Activated T-cell treated with anti-CD3 and anti-CD28 coated beads, Interleukin-2, amount 50 U/mL, for 24 hours (primary cell): ENCODE measurements around the gene SCYGR3.

ENCODE experiments used
- DNase-seq: peaks from one replicate; pipeline ENCODE4 v3.0.0-alpha.2; 2020
- H3K27ac Mint-ChIP-seq: 2 replicates; pipeline ENCODE4 v1.8.0; 2020; ENCODE audit warnings: mild to moderate bottlenecking, mixed read lengths
- H3K27me3 Mint-ChIP-seq: 2 replicates; pipeline ENCODE4 v1.8.0; 2020; ENCODE audit warnings: mixed read lengths
- H3K36me3 Mint-ChIP-seq: 2 replicates; pipeline ENCODE4 v1.8.0; 2020; ENCODE audit warnings: low read depth, mixed read lengths
- H3K4me1 Mint-ChIP-seq: 2 replicates; pipeline ENCODE4 v1.8.0; 2020; ENCODE audit warnings: low read depth, mixed read lengths
- H3K4me3 Mint-ChIP-seq: 2 replicates; pipeline ENCODE4 v1.8.0; 2020; ENCODE audit warnings: mild to moderate bottlenecking, moderate library complexity, mixed read lengths
- H3K9me3 Mint-ChIP-seq: 2 replicates; pipeline ENCODE4 v1.8.0; 2020; ENCODE audit warnings: mixed read lengths

Gene SCYGR3

GRCh38 chr2:227625420-227625819, 10.8 kb upstream of the SCYGR3 start:
- H3K27me3 Mint-ChIP-seq, result peaks cover 20% of the 10 kb centered on the region
- no peak overlapping the region for H3K4me3 Mint-ChIP-seq
- no peaks in the 10 kb centered on the region for H3K36me3 Mint-ChIP-seq
- H3K4me1 Mint-ChIP-seq, result no peaks in the 10 kb centered on the region
- H3K27ac Mint-ChIP-seq, result no peak overlapping the region
- no peak for DNase-seq
- H3K9me3 Mint-ChIP-seq, result no peaks in the 10 kb centered on the region

DNA sequence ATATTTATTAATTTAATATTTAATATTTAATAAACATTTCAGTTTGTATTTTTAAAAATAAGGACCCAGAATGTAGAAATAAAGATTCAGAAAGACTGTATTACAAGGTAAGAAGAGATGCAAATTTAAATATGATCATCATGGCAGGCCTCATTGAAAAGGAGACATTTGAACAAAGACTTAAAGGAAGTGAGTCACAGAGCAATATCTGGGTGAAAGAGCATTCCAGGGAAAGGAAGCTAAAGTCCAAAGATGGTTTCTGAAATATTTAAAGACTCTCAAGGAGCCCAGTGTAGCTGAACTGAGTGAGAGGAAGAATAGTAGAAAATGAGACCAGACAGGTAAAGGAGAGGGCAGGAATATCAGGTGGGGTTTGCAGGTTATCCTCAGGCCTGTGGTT, 8.6 kb upstream of the SCYGR3 start:
- H3K4me1 Mint-ChIP-seq, result no peaks in the 10 kb centered on the region
- no peak for DNase-seq
- H3K27me3 Mint-ChIP-seq, result peaks cover under 1% of the 10 kb centered on the region
- H3K4me3 Mint-ChIP-seq, result no peak overlapping the region
- H3K9me3 Mint-ChIP-seq, result no peaks in the 10 kb centered on the region
- H3K27ac Mint-ChIP-seq, result no peak overlapping the region
- H3K36me3 Mint-ChIP-seq, result no peaks in the 10 kb centered on the region

- DNase-seq, result no peak
- Mint-ChIP-seq H3K27ac (no peak within 1 kb of the TSS), H3K27me3 (peaks cover 20% of the 10 kb centered on the region)
Observed at GRCh38 chr2:227617316-227618230, 2.9 kb upstream of the SCYGR3 start, which contains the start of gene SCYGR4. SCYGR4 (plus strand) TSS chr2:227617498; CDS start chr2:227617498, 0 bp downstream.

GRCh38 chr2:227616631-227617030, 2.0 kb upstream of the SCYGR3 start:
- H3K4me1 Mint-ChIP-seq, result no peaks in the 10 kb centered on the region
- peaks cover 27% of the 10 kb centered on the region for H3K27me3 Mint-ChIP-seq
- no peak overlapping the region for H3K4me3 Mint-ChIP-seq
- H3K36me3 Mint-ChIP-seq, result no peaks in the 10 kb centered on the region
- H3K9me3 Mint-ChIP-seq, result no peaks in the 10 kb centered on the region
- H3K27ac Mint-ChIP-seq, result no peak overlapping the region
- DNase-seq, result no peak

More at GRCh38 chr2:227617316-227618230, 2.9 kb upstream of the SCYGR3 start, which contains the start of gene SCYGR4:
- Mint-ChIP-seq H3K4me3 (no peak within 1 kb of the TSS), H3K9me3 (no peaks in the 10 kb centered on the region), H3K4me1 (no peaks in the 10 kb centered on the region), H3K36me3 (no peaks in the 10 kb centered on the region)

- H3K9me3 Mint-ChIP-seq, result no peaks in the 10 kb centered on the region
- H3K27ac Mint-ChIP-seq, result no peak overlapping the region
- H3K4me1 Mint-ChIP-seq, result no peaks in the 10 kb centered on the region
- DNase-seq, result no peak
- H3K27me3 Mint-ChIP-seq, result peaks cover 33% of the 10 kb centered on the region
- H3K36me3 Mint-ChIP-seq, result no peaks in the 10 kb centered on the region
- H3K4me3 Mint-ChIP-seq, result no peak overlapping the region
Observed at GRCh38 chr2:227615906-227616305, 1.3 kb upstream of the SCYGR3 start.

- H3K4me3 Mint-ChIP-seq, result no peak overlapping the region
- no peak for DNase-seq
- no peaks in the 10 kb centered on the region for H3K9me3 Mint-ChIP-seq
- H3K27ac Mint-ChIP-seq, result no peak overlapping the region
- peaks cover under 1% of the 10 kb centered on the region for H3K4me1 Mint-ChIP-seq
- H3K36me3 Mint-ChIP-seq, result no peaks in the 10 kb centered on the region
- H3K27me3 Mint-ChIP-seq, result peaks cover 35% of the 10 kb centered on the region
Observed at GRCh38 chr2:227615181-227615580, 541 bp upstream of the SCYGR3 start.

GRCh38 chr2:227614246-227614645, 394 bp downstream of the SCYGR3 start:
- Mint-ChIP-seq H3K4me1 (peaks cover 2% of the 10 kb centered on the region), H3K4me3 (no peak overlapping the region), H3K36me3 (no peaks in the 10 kb centered on the region), H3K9me3 (no peaks in the 10 kb centered on the region), H3K27ac (no peak overlapping the region), H3K27me3 (peaks cover 42% of the 10 kb centered on the region)
- DNase-seq, result no peak

DNA sequence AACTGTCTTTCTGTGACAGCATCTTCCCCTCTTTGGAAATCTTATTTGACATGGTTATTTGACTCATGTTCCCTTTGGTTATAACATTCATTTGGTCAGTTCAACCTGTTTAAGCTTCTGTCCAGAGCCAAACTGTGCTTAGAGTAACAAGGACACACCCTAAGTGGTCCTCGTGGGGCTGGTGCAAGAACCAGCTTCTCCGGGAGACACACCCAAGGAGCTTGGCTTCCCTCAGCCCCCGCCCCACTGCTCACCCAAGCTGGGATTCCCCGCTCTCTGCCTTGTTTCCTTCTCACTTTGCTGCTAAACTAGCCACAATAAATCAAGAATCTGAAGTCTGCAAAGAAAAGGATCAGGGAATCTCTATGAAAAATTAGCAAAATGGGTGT, 1.4 kb downstream of the SCYGR3 start:
- no peak for DNase-seq
- no peaks in the 10 kb centered on the region for H3K9me3 Mint-ChIP-seq
- H3K4me3 Mint-ChIP-seq, result no peak overlapping the region
- H3K4me1 Mint-ChIP-seq, result peaks cover 11% of the 10 kb centered on the region
- no peak overlapping the region for H3K27ac Mint-ChIP-seq
- H3K27me3 Mint-ChIP-seq, result peaks cover 50% of the 10 kb centered on the region
- no peaks in the 10 kb centered on the region for H3K36me3 Mint-ChIP-seq

DNA sequence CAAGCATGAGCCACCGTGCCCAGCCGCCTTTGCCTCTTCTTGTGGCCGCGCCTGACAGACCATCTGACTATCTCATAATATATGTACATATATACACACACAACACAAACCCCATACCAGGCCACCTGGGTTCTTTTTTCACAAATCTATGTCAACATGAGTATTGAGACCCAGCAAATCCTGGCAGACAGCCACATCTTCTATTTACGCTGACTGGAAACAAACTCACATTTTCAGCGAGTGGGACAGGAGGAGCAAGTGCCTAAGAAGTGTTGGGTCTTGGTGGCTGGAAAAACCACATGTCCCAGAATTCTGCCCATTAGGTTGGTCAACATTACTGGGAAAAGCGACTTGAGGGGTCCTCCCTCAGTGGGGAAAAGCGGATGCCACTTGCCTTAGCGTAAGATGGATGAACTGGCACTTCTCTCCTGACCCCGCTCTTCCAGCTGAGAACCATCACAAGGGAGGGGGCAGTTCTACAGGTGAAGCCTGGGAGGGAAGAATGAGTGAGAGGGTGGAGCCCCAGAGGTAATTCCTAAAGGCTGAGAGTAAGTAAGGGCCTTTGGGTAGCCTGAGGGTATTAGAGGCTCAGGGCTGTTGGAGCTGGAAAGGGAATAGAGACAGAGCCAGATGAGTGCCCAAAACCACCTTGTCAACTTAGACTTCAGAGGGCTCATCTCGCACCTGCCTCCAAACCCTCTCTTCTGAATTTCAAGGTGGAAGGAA, 1.9 kb downstream of the SCYGR3 start:
- Mint-ChIP-seq H3K36me3 (no peaks in the 10 kb centered on the region), H3K9me3 (no peaks in the 10 kb centered on the region), H3K27ac (no peak overlapping the region), H3K4me1 (peaks cover 15% of the 10 kb centered on the region), H3K27me3 (peaks cover 51% of the 10 kb centered on the region), H3K4me3 (no peak overlapping the region)
- no peak for DNase-seq

DNA sequence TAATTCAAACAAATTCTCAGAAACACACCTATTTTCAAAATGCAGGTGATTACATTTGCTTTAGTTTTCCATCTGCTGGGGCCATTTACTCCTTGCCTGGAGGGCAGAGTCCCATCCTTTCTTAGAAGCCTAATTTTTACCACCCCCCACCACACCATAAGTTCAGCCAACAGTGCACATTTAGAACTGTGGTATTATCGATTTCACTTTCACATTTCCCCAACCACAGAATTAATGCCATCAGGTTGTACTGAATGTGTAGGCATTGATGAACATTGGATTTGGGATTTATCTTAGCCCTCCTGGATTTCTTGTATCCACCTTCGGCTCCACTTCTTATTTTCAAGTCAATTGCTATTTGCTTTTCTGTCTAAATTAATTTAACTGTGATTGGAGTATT, 4.5 kb downstream of the SCYGR3 start:
- no peak overlapping the region for H3K27ac Mint-ChIP-seq
- no peaks in the 10 kb centered on the region for H3K9me3 Mint-ChIP-seq
- no peaks in the 10 kb centered on the region for H3K36me3 Mint-ChIP-seq
- peaks cover 15% of the 10 kb centered on the region for H3K4me1 Mint-ChIP-seq
- DNase-seq, result no peak
- H3K4me3 Mint-ChIP-seq, result no peak overlapping the region
- peaks cover 65% of the 10 kb centered on the region for H3K27me3 Mint-ChIP-seq

DNA sequence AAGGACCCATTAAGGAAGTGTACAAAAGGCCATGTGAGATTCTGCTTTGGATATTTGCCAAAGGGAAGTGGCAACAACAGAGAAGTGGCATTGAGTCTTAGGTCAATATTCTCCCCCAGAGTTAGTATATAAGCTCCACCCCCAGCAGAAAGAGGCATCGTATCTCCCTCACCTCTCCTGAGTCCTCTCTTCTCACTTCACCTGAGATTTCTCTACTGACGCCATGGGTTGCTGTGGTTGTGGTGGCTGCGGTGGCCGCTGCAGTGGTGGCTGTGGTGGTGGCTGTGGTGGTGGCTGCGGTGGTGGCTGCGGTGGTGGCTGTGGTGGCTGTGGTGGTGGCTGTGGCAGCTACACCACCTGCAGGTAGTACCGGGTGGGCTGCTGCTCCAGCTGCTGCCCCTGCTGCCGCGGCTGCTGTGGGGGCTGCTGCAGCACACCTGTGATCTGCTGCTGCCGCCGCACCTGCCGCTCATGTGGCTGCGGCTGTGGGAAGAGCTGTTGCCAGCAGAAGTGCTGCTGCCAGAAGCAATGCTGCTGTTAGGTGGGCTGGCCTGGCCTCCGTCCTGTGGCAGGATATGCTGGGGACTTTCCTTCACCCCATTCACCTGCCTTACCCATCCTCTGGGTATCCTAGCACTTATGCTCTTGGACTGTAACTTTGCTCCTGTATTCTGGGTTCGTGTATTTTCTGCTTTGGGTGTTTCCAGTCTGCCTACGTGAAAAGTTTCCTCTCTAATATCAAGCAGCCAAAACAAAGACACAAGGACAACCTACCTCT, 5.9 kb downstream of the SCYGR3 start:
- Mint-ChIP-seq H3K27ac (no peak overlapping the region), H3K36me3 (no peaks in the 10 kb centered on the region), H3K4me1 (peaks cover 15% of the 10 kb centered on the region), H3K4me3 (no peak overlapping the region), H3K27me3 (peaks cover 73% of the 10 kb centered on the region), H3K9me3 (no peaks in the 10 kb centered on the region)
- peak; percentile 45 for DNase-seq

DNA sequence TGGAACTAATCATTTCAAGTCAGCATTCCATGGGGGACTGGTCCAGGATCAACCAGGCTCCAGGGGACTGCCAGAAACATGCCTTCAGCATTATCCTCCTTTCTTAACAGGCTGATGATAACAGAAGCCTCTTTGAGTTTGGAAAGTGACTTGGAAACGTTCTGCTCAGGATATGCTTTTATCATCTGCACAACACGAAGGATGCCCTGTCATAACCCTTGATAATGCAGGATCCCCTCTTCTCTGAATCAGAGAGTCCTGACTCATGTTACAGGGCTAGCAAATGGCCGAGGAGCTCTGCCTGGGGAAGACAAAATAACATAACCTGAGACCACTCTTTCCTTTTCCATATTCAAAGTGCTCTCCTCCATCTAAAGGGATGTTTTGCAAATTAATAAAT, 6.7 kb downstream of the SCYGR3 start:
- no peak overlapping the region for H3K27ac Mint-ChIP-seq
- no peaks in the 10 kb centered on the region for H3K9me3 Mint-ChIP-seq
- H3K27me3 Mint-ChIP-seq, result peaks cover 70% of the 10 kb centered on the region
- H3K36me3 Mint-ChIP-seq, result no peaks in the 10 kb centered on the region
- DNase-seq, result no peak
- H3K4me1 Mint-ChIP-seq, result peaks cover 15% of the 10 kb centered on the region
- no peak overlapping the region for H3K4me3 Mint-ChIP-seq

DNA sequence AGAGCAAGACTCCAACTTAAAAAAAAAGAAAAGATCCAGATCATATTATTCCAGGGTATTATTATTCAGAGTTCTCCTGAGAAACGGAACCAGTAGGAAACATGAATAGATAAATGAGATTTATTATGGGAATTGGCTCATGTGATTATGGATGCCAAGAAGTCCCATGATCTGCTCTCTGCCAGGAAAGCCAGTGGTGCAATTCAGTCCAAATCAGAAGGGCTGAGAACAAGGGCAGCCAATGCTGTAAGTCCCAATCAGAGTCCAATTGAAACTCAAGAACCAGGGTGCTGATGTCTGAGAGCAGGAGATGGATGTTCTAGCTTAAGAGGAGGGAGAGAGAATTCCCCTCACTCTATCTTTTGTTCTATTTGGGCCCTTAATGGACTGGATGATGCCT, 8.2 kb downstream of the SCYGR3 start:
- no peak overlapping the region for H3K4me3 Mint-ChIP-seq
- H3K27me3 Mint-ChIP-seq, result peaks cover 60% of the 10 kb centered on the region
- H3K9me3 Mint-ChIP-seq, result no peaks in the 10 kb centered on the region
- no peak overlapping the region for H3K27ac Mint-ChIP-seq
- DNase-seq, result no peak
- H3K36me3 Mint-ChIP-seq, result no peaks in the 10 kb centered on the region
- peaks cover 15% of the 10 kb centered on the region for H3K4me1 Mint-ChIP-seq

DNA sequence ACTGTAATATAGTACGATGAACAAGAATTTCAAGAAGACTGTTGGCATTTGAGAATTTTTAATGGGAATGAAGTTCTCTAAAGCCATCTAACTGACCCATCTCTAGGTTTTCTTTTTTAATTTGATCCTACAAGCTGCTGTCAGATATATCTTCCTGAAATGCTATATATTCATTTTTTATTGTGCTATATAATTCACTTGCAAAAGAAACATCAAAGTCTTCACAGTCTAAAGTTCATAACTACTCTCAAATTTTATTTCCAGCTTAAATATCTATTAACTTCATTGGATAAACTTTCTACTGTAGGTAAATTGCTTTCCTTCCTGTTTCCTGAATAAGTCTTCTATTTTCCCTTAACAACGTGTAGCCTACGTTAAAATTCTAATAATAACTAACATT, 12.3 kb downstream of the SCYGR3 start:
- H3K9me3 Mint-ChIP-seq, result no peaks in the 10 kb centered on the region
- peaks cover 44% of the 10 kb centered on the region for H3K27me3 Mint-ChIP-seq
- H3K27ac Mint-ChIP-seq, result no peak overlapping the region
- H3K4me1 Mint-ChIP-seq, result no peaks in the 10 kb centered on the region
- H3K4me3 Mint-ChIP-seq, result no peak overlapping the region
- no peaks in the 10 kb centered on the region for H3K36me3 Mint-ChIP-seq
- no peak for DNase-seq
